H1 (cell line): ENCODE results near the gene LOXL1. TPM values are rescaled to one million over a fixed set of nuclear protein-coding genes. Genes with fewer than 3 reads are reported as not detected.

ENCODE experiments used
- CTCF ChIA-PET: fragments of 300-600 bp; sonication (Branson Sonifier 250); formaldehyde crosslinking; loops from one replicate; lab custom pipeline; 2021; ENCODE audit not compliant: partially characterized antibody; lab: Charles Lee
- POLR2A ChIA-PET: fragments of 300-600 bp; sonication (Branson Sonifier 250); formaldehyde crosslinking; loops from one replicate; lab custom pipeline; 2021; ENCODE audit warnings: inconsistent platforms; ENCODE audit not compliant: partially characterized antibody; lab: Charles Lee
- DNase-seq, 2 experiments: peaks; one replicate each; pipeline versions ENCODE4 v3.0.0 to v3.0.0-alpha.2; 2010 to 2022; ENCODE audit warnings: low spot score in 2 of 2, low read depth in 1 of 2, mixed read lengths in 1 of 2
- FAIRE-seq: peaks from 2 replicates; lab custom pipeline; 2011; peaks lifted over from hg19 to GRCh38; lab: Jason Lieb, UNC
- H2AFZ ChIP-seq: 2 replicates; pipeline ENCODE4 v1.8.1; 2012; ENCODE audit warnings: low read length, inconsistent platforms
- H2AK5ac ChIP-seq: 2 replicates; pipeline ENCODE4 v1.6.1; 2013; ENCODE audit warnings: low read depth, low read length
- H2BK120ac ChIP-seq: replicated peaks from 2 replicates; pipeline ENCODE3; 2013; ENCODE audit warnings: low read depth, low read length, inconsistent platforms
- H2BK12ac ChIP-seq: 2 replicates; pipeline ENCODE4 v1.6.1; 2013; ENCODE audit warnings: low read depth, low read length
- H2BK15ac ChIP-seq: 2 replicates; pipeline ENCODE4 v1.6.1; 2013; ENCODE audit warnings: low read length
- H2BK20ac ChIP-seq: 2 replicates; pipeline ENCODE4 v1.6.1; 2013; ENCODE audit warnings: low read length
- H2BK5ac ChIP-seq: 2 replicates; pipeline ENCODE4 v1.6.1; 2013; ENCODE audit warnings: low read depth, low read length
- H3K14ac ChIP-seq: 2 replicates; pipeline ENCODE4 v1.6.1; 2013; ENCODE audit warnings: inconsistent platforms; ENCODE audit not compliant: insufficient read length
- H3K18ac ChIP-seq: 2 replicates; pipeline ENCODE4 v1.6.1; 2013; ENCODE audit warnings: low read length; ENCODE audit errors: extremely low read depth
- H3K23ac ChIP-seq: 2 replicates; pipeline ENCODE4 v1.6.1; 2013; ENCODE audit warnings: inconsistent platforms; ENCODE audit not compliant: insufficient read length
- H3K23me2 ChIP-seq: 2 replicates; pipeline ENCODE4 v1.6.1; 2013; ENCODE audit warnings: low read depth, low read length
- H3K27ac ChIP-seq: 2 replicates; pipeline ENCODE4 v1.6.1; 2011; ENCODE audit warnings: low read depth, low read length, inconsistent platforms
- H3K27me3 ChIP-seq, 4 experiments: replicated peaks in 1 of 4; 1 replicate in 1 of 4; 2 replicates in 3 of 4; pipeline versions ENCODE4 v1.6.1 to v1.8.1; 2011 to 2013; ENCODE audit warnings: low read length in 3 of 4, mild to moderate bottlenecking in 3 of 4, inconsistent platforms in 2 of 4, mixed read lengths in 2 of 4, moderate library complexity in 1 of 4; ENCODE audit not compliant: control insufficient read depth in 3 of 4, insufficient read depth in 3 of 4; ENCODE audit errors: extremely low read depth in 1 of 4
- H3K36me3 ChIP-seq, 4 experiments: 2 replicates each; pipeline versions ENCODE4 v1.6.1 to v1.8.1; 2011 to 2013; ENCODE audit warnings: mild to moderate bottlenecking in 4 of 4, low read length in 3 of 4, moderate library complexity in 2 of 4, control low read depth in 1 of 4, inconsistent platforms in 1 of 4; ENCODE audit not compliant: insufficient read depth in 4 of 4, control insufficient read depth in 2 of 4
- H3K4ac ChIP-seq: replicated peaks from 2 replicates; pipeline ENCODE3; 2013; ENCODE audit warnings: low read length, low read depth, mixed read lengths, inconsistent platforms; ENCODE audit not compliant: insufficient read length
- H3K4me1 ChIP-seq, 4 experiments: replicated peaks in 1 of 4; 1 replicate in 1 of 4; 2 replicates in 3 of 4; pipeline versions ENCODE4 v1.6.1 to v1.8.1; 2011 to 2013; ENCODE audit warnings: low read length in 3 of 4, inconsistent platforms in 2 of 4, mixed read lengths in 1 of 4; ENCODE audit not compliant: insufficient read depth in 4 of 4, control insufficient read depth in 3 of 4
- H3K4me2 ChIP-seq, 2 experiments: 2 replicates each; pipeline versions ENCODE4 v1.6.1 to v1.8.1; 2011 to 2013; ENCODE audit warnings: low read depth in 2 of 2, low read length in 2 of 2, control low read depth in 1 of 2, inconsistent platforms in 1 of 2, mild to moderate bottlenecking in 1 of 2; ENCODE audit not compliant: insufficient read depth in 1 of 2
- H3K4me3 ChIP-seq, 4 experiments: fragments of 200-600, 300-600 bp in 1 of 4; sonication (generic), shearing (Covaris generic), sonication (Bioruptor Twin) in 1 of 4; 2 replicates each; pipeline versions ENCODE4 v1.5.1 to v1.8.1; 2011 to 2016; ENCODE audit warnings: low read length in 4 of 4, low read depth in 3 of 4, control low read depth in 2 of 4, inconsistent platforms in 2 of 4, mild to moderate bottlenecking in 2 of 4, mixed read lengths in 1 of 4, moderate library complexity in 1 of 4; ENCODE audit not compliant: insufficient read depth in 2 of 4; ENCODE audit errors: extremely low read depth in 1 of 4
- H3K56ac ChIP-seq: replicated peaks from 2 replicates; pipeline ENCODE3; 2013; ENCODE audit warnings: low read depth, mild to moderate bottlenecking, mixed read lengths, low read length, inconsistent platforms; ENCODE audit not compliant: insufficient read length
- H3K79me1 ChIP-seq: 2 replicates; pipeline ENCODE4 v1.6.1; 2013; ENCODE audit warnings: low read depth, low read length, control low read depth
- H3K79me2 ChIP-seq, 2 experiments: 2 replicates each; pipeline versions ENCODE4 v1.6.1 to v1.8.1; 2012 to 2013; ENCODE audit warnings: low read length in 2 of 2, mild to moderate bottlenecking in 2 of 2, inconsistent platforms in 1 of 2; ENCODE audit not compliant: insufficient read depth in 2 of 2, control insufficient read depth in 1 of 2
- H3K9ac ChIP-seq, 4 experiments: replicated peaks in 1 of 4; 1 replicate in 1 of 4; 2 replicates in 3 of 4; pipeline versions ENCODE4 v1.6.1 to v1.8.1; 2011 to 2013; ENCODE audit warnings: low read depth in 3 of 4, low read length in 3 of 4, control low read depth in 2 of 4, mild to moderate bottlenecking in 2 of 4, moderate library complexity in 2 of 4, inconsistent platforms in 1 of 4; ENCODE audit errors: extremely low read depth in 1 of 4
- H3K9me3 ChIP-seq, 2 experiments: 2 replicates each; pipeline versions ENCODE4 v1.6.1 to v1.8.1; 2012 to 2013; ENCODE audit warnings: mild to moderate bottlenecking in 2 of 2, moderate library complexity in 2 of 2, control low read depth in 1 of 2, inconsistent platforms in 1 of 2, low read depth in 1 of 2, low read length in 1 of 2, mixed read lengths in 1 of 2; ENCODE audit not compliant: insufficient read depth in 2 of 2
- H4K20me1 ChIP-seq, 2 experiments: replicated peaks in 1 of 2; 2 replicates each; pipeline versions ENCODE3 to v1.8.1; 2011 to 2013; ENCODE audit warnings: inconsistent platforms in 2 of 2, low read length in 2 of 2, mild to moderate bottlenecking in 1 of 2; ENCODE audit not compliant: insufficient read depth in 2 of 2, control insufficient read depth in 1 of 2
- H4K5ac ChIP-seq: 2 replicates; pipeline ENCODE4 v1.6.1; 2013; ENCODE audit warnings: low read length, low read depth, mixed read lengths, inconsistent platforms; ENCODE audit not compliant: insufficient read length
- H4K8ac ChIP-seq: 2 replicates; pipeline ENCODE4 v1.8.0; 2013; ENCODE audit warnings: mild to moderate bottlenecking, moderate library complexity, low read length, inconsistent platforms; ENCODE audit not compliant: insufficient read depth; ENCODE audit errors: extremely low read depth
- H4K91ac ChIP-seq: replicated peaks from 2 replicates; pipeline ENCODE3; 2013; ENCODE audit warnings: low read length, mixed read lengths, inconsistent platforms; ENCODE audit not compliant: insufficient read length
- BCL11A ChIP-seq, 2 experiments: IDR thresholded peaks; one replicate each; pipeline ENCODE4 v1.6.1; 2011; ENCODE audit warnings: low read depth in 2 of 2, low read length in 2 of 2, mild to moderate bottlenecking in 2 of 2
- FOSL1 ChIP-seq: IDR thresholded peaks from 2 replicates; pipeline ENCODE4 v1.6.1; 2011; ENCODE audit warnings: mild to moderate bottlenecking, low read depth, low read length, moderate library complexity; ENCODE audit not compliant: insufficient read depth
- GABPA ChIP-seq: IDR thresholded peaks from 2 replicates; pipeline ENCODE4 v1.6.1; 2011; ENCODE audit warnings: mild to moderate bottlenecking, low read length, moderate library complexity, borderline replicate concordance; ENCODE audit not compliant: insufficient read depth
- JUN ChIP-seq: IDR thresholded peaks from 2 replicates; pipeline ENCODE4 v1.6.1; 2011; ENCODE audit warnings: low read depth, mild to moderate bottlenecking, improper control_type of control experiment, low read length
- KDM1A ChIP-seq: fragments of 200-600, 300-600 bp; sonication (generic); IDR thresholded peaks from 2 replicates; pipeline ENCODE4 v1.7.1; 2016; ENCODE audit warnings: mild to moderate bottlenecking, low read length, borderline replicate concordance
- NRF1 ChIP-seq: IDR thresholded peaks from 2 replicates; pipeline ENCODE4 v1.6.1; 2011; ENCODE audit warnings: mild to moderate bottlenecking, low read depth, low read length, improper control_type of control experiment
- SIRT6 ChIP-seq: IDR thresholded peaks from one replicate; pipeline ENCODE4 v1.7.1; 2012; ENCODE audit warnings: low read length, inconsistent platforms
- SP2 ChIP-seq: IDR thresholded peaks from 2 replicates; pipeline ENCODE4 v1.6.1; 2012; ENCODE audit warnings: mild to moderate bottlenecking, low read length, inconsistent platforms
- SUZ12 ChIP-seq: fragments of 200-600 bp; sonication (generic); IDR thresholded peaks from 2 replicates; pipeline ENCODE4 v1.6.1; 2012; ENCODE audit warnings: mild to moderate bottlenecking, inconsistent platforms, low read length, moderate library complexity, mixed read lengths
- WGBS, 2 experiments: shearing (Covaris generic) in 1 of 2; methylation state at CpG; one replicate each; pipeline versions ENCODE4 v1.1.6 to v1.1.7; 2013 to 2015; ENCODE audit warnings: low lambda C conversion rate in 2 of 2, mixed read lengths in 2 of 2, inconsistent platforms in 1 of 2, low coverage in 1 of 2, missing lambda C conversion rate in 1 of 2; ENCODE audit not compliant: insufficient replicate concordance in 2 of 2, insufficient coverage in 1 of 2, insufficient read length in 1 of 2; ENCODE audit errors: extremely low coverage in 1 of 2, missing lambda C conversion rate in 1 of 2; 5-methylcytosine and 5-hydroxymethylcytosine counted together
- polyA plus RNA-seq, 7 experiments: library from polyadenylated mRNA; depleted of rRNA in 3 of 7; stranded (reverse) in 5 of 7; unstranded in 2 of 7; fragments of >200 nt in 5 of 7; fragments of 200-250 nt in 2 of 7; gene quantifications; 1 replicate in 5 of 7; 2 replicates in 1 of 7; 4 replicates in 1 of 7; pipeline versions ENCODE4 v1.2.1 to v1.2.3, GENCODE V29; 2011 to 2013; ENCODE audit warnings: missing spikeins in 2 of 7, mixed read lengths in 2 of 7
- total RNA-seq: library from RNA; stranded (reverse); fragmentation: NEBNext Ultra II Directional; extraction: Animal tissue kit (Norgen Biotek cat#: 25700); gene quantifications from 2 replicates; pipeline ENCODE4 v1.2.1, GENCODE V29; 2021
- TF ChIP-seq, protein P1 (sequence below): IDR thresholded peaks from 2 replicates; pipeline ENCODE4 v1.6.1; 2012; ENCODE audit warnings: inconsistent platforms

Gene LOXL1
- total and polyA plus RNA-seq, 2 of the 8 experiments (the other 6 are each of a cell fraction or from before 2014, with no cell fraction given) = 8.1 to 14.4 TPM

DNA sequence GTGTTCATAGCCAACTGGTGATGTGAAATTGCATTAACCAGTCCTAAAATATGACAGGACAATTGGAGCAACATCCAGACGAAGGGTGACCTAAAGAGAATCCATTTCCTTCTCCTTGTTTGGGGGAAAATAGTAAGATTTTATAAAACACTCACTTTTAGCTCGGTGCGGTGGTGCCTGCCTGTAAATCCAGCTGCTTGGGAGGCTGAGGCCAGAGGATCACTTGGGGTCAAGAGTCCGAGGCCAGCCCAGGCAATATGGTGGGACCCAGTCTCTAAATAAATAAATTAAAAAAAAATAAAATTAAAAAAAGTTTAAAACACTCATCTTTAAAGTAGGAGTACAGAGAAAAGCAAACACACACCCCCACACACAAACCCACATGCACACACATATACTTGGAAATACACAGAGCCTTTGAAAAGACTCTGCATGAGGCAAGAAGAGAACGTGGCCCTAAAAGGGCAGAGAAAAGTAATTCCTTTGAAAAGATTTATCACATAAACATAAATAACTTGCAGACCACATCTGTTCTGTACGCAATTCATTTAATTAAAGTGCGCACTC, 14.1 kb upstream of the LOXL1 start:
- Histone ChIP-seq H2AFZ (no peak overlapping the region), H4K5ac (no peak overlapping the region), H3K14ac (no peak overlapping the region), H4K20me1 (no peaks in the 10 kb centered on the region), H3K79me2 (no peaks in the 10 kb centered on the region), H3K23ac (no peak overlapping the region), H2BK15ac (0 out of 2 replicates have a peak overlapping the region, but pooled peaks have one; percentile 4), H3K27ac (no peak overlapping the region), H4K8ac (no peak overlapping the region), H2BK120ac (no peak overlapping the region), H3K4ac (no peak overlapping the region), H3K9me3 (no peaks in the 10 kb centered on the region), H3K18ac (no peak overlapping the region), H3K56ac (no peak overlapping the region), H3K4me2 (no peak overlapping the region), H2BK20ac (no peak overlapping the region), H2BK12ac (no peak overlapping the region), H3K27me3 (no peaks in the 10 kb centered on the region), H2AK5ac (no peak overlapping the region), H3K36me3 (no peaks in the 10 kb centered on the region), H2BK5ac (no peak overlapping the region), H3K23me2 (no peaks in the 10 kb centered on the region), H3K9ac (no peak overlapping the region), H3K79me1 (no peaks in the 10 kb centered on the region), H3K4me3 (no peak overlapping the region), H4K91ac (no peak overlapping the region), H3K4me1 (peaks cover 0 to 5% (median 0%) of the 10 kb centered on the region in 4 experiments; a peak in 1 of 7 replicates)
- CTCF ChIA-PET = interaction anchor here (0.8 to 8.5 kb wide), 9 partner anchors 9 to 276 kb away, joined by 3 to 167 read pairs (median 5); partner anchors contain the start of genes LOXL1 and TBC1D21
- FAIRE-seq (no peak), DNase-seq (no peak)
- no peak for TF ChIP-seq FOSL1
- TF ChIP-seq GABPA = no peak
- TF ChIP-seq SP2 = no peak
- no peak for TF ChIP-seq JUN
- TF ChIP-seq BCL11A (IDR thresholded peaks at IDR 0.05; ENCODE audit: low read depth in 2 of 2, low read length in 2 of 2) = no peak
- TF ChIP-seq SIRT6 = no peak
- no peak for TF ChIP-seq SUZ12
- no peak for TF ChIP-seq KDM1A
- TF ChIP-seq, protein P1, sequence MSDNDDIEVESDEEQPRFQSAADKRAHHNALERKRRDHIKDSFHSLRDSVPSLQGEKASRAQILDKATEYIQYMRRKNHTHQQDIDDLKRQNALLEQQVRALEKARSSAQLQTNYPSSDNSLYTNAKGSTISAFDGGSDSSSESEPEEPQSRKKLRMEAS = no peak
- TF ChIP-seq NRF1 = no peak
- WGBS, 2 experiments = 81% methylated on average over 7 of the region's 7 CpGs; no CpG with 5 or more reads in 1 of the 2 experiments
- POLR2A ChIA-PET = no interaction called here
